Brain microvascular endothelial cell (primary cell): ENCODE measurements around the gene DYNC1H1.

Experiments used
- DNase-seq: peaks from one replicate; pipeline ENCODE4 v3.0.0-alpha.2; 2020
- H3K27ac ChIP-seq: fragments of 250-450 bp; sonication (Bioruptor Pico); 2 replicates; pipeline ENCODE4 v1.5.1; 2020; ENCODE audit warnings: mild to moderate bottlenecking, moderate library complexity
- H3K27me3 ChIP-seq: fragments of 250-450 bp; sonication (Bioruptor Pico); replicated peaks from 2 replicates; pipeline ENCODE4 v1.5.1; 2020; ENCODE audit warnings: mild to moderate bottlenecking
- H3K36me3 ChIP-seq: fragments of 250-450 bp; sonication (Bioruptor Pico); replicated peaks from 2 replicates; pipeline ENCODE4 v1.5.1; 2020; ENCODE audit warnings: mild to moderate bottlenecking
- H3K4me3 ChIP-seq: 2 replicates; pipeline ENCODE4 v1.5.1; 2011; ENCODE audit warnings: low read depth, mild to moderate bottlenecking, control low read depth, low read length, moderate library complexity
- CTCF ChIP-seq: IDR thresholded peaks from 2 replicates; pipeline ENCODE4 v1.5.1; 2011; ENCODE audit warnings: low read depth, mild to moderate bottlenecking, moderate library complexity, low read length, control low read depth, inconsistent platforms; ENCODE audit errors: missing control alignments
- in situ Hi-C: cut with HindIII; loops from 2 replicates; pipeline ENCODE4 v1.10.0; 2017; ENCODE audit warnings: low sequenced_read_pairs, low pct_ligation_motif_present

DYNC1H1 gene

DNA sequence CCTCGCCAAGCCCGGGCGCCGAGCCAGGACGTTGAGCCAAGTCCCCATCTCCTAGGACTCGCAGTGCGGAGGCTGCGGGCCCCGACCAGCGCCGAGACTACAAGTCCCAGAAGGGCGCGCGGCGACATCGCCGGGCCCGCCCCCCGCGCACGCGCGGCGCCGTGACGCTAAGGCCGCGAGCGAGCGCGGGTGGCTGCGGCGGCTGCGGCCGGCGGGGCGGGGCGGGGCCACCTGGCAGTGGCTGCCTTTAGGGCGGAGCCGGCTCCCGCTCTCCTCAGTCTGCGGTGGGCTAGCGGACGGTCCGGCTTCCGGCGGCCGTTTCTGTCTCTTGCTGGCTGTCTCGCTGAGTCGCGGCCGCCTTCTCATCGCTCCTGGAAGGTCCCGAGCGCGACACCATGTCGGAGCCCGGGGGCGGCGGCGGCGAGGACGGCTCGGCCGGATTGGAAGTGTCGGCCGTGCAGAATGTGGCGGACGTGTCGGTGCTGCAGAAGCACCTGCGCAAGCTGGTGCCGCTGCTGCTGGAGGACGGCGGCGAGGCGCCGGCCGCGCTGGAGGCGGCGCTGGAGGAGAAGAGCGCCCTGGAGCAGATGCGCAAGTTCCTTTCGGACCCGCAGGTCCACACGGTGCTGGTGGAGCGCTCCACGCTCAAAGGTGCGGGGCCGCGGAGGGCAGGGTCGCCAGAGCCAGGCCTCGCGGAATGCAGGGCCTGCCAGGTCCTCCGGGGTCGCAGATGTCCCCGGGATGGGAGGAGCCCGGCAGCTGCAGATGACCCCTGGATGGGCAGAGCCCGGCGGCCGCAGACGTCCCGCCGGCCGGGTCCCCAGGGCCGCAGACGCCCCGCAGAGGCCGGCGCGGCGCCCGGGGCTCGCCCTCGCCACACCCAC, at the start of gene DYNC1H1:
Gene DYNC1H1, plus strand, starts transcription at position 277 of the 884 bp plus-strand sequence. Its CDS starts 119 bp downstream, at position 396.
- Histone ChIP-seq H3K36me3 (peaks cover 6% of the 10 kb centered on the region), H3K27me3 (no peaks in the 10 kb centered on the region), H3K4me3 (peak within 1 kb of the TSS; percentile 93), H3K27ac (peak within 1 kb of the TSS; percentile 82)
- in situ Hi-C loops: no loop called here
- no peak for TF ChIP-seq CTCF
- DNase-seq: peak; percentile 91

- no peak overlapping the region for H3K27ac ChIP-seq
- TF ChIP-seq CTCF: no peak
- no peak overlapping the region for H3K4me3 ChIP-seq
- DNase-seq: no peak
- H3K27me3 ChIP-seq: no peaks in the 10 kb centered on the region
- peaks cover 10% of the 10 kb centered on the region for H3K36me3 ChIP-seq
- in situ Hi-C loops: no loop called here
These were observed 48.2 kb upstream of the DYNC1H1 start for GRCh38 chr14:101915871-101916815.

DNA sequence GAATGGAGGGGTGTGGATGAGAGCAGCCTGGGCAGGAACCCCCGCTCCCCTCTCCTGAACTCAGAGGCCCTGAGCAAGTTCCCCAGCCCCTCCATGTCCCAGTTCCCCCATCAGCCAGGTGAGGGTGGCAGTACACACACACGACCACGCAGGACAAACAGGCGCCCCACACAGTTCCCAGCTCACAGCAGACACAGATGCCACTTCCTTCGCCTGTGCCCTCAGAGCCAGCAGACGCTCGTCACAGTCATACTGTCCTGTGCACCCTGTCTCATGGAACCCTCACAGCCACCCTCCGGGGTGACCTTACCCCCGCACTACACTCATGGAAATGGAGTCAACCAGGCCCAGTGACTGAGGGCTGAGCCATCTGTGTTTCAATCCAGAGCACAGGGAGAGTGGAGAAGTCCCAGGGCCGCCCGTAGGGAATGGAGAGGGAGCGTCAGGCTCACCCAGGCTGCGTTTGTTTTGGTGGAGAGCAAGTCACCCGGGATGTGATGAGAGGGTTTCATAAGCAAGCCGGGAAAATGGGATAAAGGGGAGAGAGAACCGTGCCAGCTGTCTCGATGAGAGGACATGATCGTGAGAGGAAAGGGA, 47.5 kb upstream of the DYNC1H1 start:
- Histone ChIP-seq H3K4me3 (no peak overlapping the region), H3K27ac (no peak overlapping the region), H3K36me3 (peaks cover 10% of the 10 kb centered on the region), H3K27me3 (no peaks in the 10 kb centered on the region)
- in situ Hi-C loops: no loop called here
- no peak for TF ChIP-seq CTCF
- no peak for DNase-seq

DNA sequence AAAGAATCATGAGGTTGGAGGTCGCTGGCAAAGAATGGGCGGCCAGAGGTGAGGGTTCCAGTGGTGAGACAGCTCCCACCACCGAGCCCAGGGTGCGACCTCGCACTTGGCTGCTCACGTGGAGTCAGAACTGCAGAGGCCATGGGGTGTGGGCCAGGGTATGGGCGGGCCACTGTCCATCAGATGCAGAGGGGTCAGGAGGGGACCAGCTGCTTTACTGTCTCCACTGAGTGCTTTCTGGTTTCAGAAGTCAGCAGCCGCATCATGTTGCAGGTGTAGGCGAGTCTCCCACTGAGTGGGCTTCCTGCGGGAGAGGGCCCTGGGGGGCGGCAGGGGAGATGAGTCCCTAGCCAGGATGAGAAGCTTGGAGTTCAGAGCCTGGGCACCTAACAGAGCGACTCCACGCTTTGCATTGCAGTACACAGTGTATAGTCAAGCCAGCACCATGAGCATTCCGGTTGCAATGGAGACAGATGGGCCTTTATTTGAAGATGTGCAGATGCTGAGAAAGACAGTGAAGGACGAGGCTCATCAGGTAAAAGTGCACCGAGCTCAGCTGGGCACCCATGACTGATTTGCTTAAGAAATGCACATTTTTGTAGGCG, 46.9 kb upstream of the DYNC1H1 start:
- no peaks in the 10 kb centered on the region for H3K27me3 ChIP-seq
- H3K36me3 ChIP-seq: peaks cover 7% of the 10 kb centered on the region
- DNase-seq: no peak
- TF ChIP-seq CTCF: no peak
- in situ Hi-C loops: no loop called here
- H3K4me3 ChIP-seq: no peak overlapping the region
- no peak overlapping the region for H3K27ac ChIP-seq
